Measurements from ENCODE around the gene TRAPPC11. TPM values are rescaled to one million over a fixed set of nuclear protein-coding genes. Genes with fewer than 3 reads are reported as not detected.
A peak's percentile ranks its signal among the peaks of the same experiment; 100 is the strongest.

Gene TRAPPC11
- total and polyA plus RNA-seq, 2 of the 13 experiments (the other 11 are each of a cell fraction or from before 2014, with no cell fraction given) = 18.0 to 23.2 TPM

DNA sequence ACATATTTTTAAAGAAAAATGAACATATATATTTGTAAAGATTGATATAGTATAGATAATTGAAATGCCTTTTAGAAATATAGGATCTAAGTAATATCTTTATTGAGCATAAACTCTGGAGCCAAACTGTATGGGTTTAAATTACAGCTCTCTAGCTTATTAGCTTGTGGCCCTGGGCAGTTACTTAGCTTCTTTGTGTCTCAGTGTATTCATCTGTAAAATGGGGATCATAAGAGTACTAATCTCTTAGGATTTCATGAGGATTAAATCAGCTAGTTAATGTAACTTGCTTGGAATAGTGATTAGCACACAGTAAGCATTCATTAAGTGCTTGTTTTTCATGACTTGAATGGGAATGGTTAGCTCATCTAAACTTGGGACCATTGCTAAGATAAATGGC, 32.8 kb downstream of the TRAPPC11 start:
- DNase-seq (ENCODE audit: low spot score) (no peak), ATAC-seq (no peak), FAIRE-seq (no peak)
- Histone ChIP-seq H3K4me1 (ENCODE audit: insufficient read depth, low read length) (no peaks in the 10 kb centered on the region), H3K4me3 (replicated peaks in 1 of 3; ENCODE audit: insufficient read depth in 1 of 3, low read depth in 2 of 3, low read length in 3 of 3) (no peak overlapping the region), H3K9ac (ENCODE audit: insufficient read depth, low read depth, low read length) (no peak overlapping the region), H3K4me2 (ENCODE audit: low read depth, low read length) (no peak overlapping the region), H3K27me3 (ENCODE audit: control insufficient read depth in 1 of 2, insufficient read depth in 2 of 2, low read length in 2 of 2) (no peaks in the 10 kb centered on the region), H4K20me1 (ENCODE audit: insufficient read depth, low read length) (no peaks in the 10 kb centered on the region), H2AFZ (ENCODE audit: low read length) (no peak overlapping the region), H3K79me2 (ENCODE audit: insufficient read depth, low read length) (no peaks in the 10 kb centered on the region), H3K9me3 (ENCODE audit: low read length) (no peaks in the 10 kb centered on the region), H3K36me3 (replicated peaks in 1 of 2; ENCODE audit: control insufficient read depth in 1 of 2, insufficient read depth in 2 of 2, low read length in 2 of 2) (peaks cover 7 to 37% of the 10 kb centered on the region in 2 experiments), H3K27ac (ENCODE audit: extremely low read length, insufficient read depth, low read length) (no peak overlapping the region)
- no TSS peak for BruUV-seq (replicated peaks)
- POLR2A ChIA-PET = no interaction called here
- intact Hi-C loops (cut with micrococcal nuclease; ENCODE audit: unreplicated experiment) (no loop called here), in situ Hi-C loops (cut with HindIII; ENCODE audit: extremely low pct_ligation_motif_present, low pct_unique_long_range_greater_than_20kb) (no loop called here)
- peak; percentile 51; the same call in 1 of the 2 replicates for TF ChIP-seq ZNF629 (CRISPR knock-in tag; conservative IDR thresholded peaks at IDR 0.05)
- TF ChIP-seq CENPT (CRISPR knock-in tag; IDR thresholded peaks at IDR 0.05; ENCODE audit: low read depth) = no peak
- CTCF ChIA-PET (ENCODE audit: low intra/inter-chr PET ratio, low total read pairs) = no interaction called here

DNA sequence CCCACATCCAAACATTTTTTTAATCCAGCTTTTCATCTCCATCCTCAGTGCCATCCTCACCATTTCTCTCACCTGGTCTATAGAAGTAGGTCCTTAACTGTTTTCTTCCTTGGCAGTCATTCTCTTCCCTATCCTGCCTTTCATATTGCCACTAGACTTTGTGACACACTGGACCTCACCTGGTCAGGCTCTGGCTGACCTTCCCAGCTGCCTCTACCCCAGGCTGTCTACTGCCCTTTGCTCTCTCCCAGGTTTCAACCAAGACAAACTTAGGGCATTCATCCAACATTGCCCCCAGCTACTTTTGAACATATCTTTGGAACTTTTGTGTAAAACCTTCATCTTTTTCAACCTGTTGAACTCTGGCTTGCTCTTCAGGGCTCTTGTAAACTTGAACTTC, 39.8 kb downstream of the TRAPPC11 start:
- Histone ChIP-seq H3K4me2 (ENCODE audit: low read depth, low read length) (no peak overlapping the region), H3K9ac (ENCODE audit: insufficient read depth, low read depth, low read length) (no peak overlapping the region), H3K27ac (ENCODE audit: extremely low read length, insufficient read depth, low read length) (no peak overlapping the region), H4K20me1 (ENCODE audit: insufficient read depth, low read length) (no peaks in the 10 kb centered on the region), H2AFZ (ENCODE audit: low read length) (no peak overlapping the region), H3K9me3 (ENCODE audit: low read length) (no peaks in the 10 kb centered on the region), H3K4me3 (replicated peaks in 1 of 3; ENCODE audit: insufficient read depth in 1 of 3, low read depth in 2 of 3, low read length in 3 of 3) (no peak overlapping the region), H3K79me2 (ENCODE audit: insufficient read depth, low read length) (no peaks in the 10 kb centered on the region), H3K36me3 (replicated peaks in 1 of 2; ENCODE audit: control insufficient read depth in 1 of 2, insufficient read depth in 2 of 2, low read length in 2 of 2) (peaks cover 10 to 62% of the 10 kb centered on the region in 2 experiments; a peak in 4 of 5 replicates), H3K4me1 (ENCODE audit: insufficient read depth, low read length) (peaks cover 8% of the 10 kb centered on the region; the same call in 1 of the 2 replicates), H3K27me3 (ENCODE audit: control insufficient read depth in 1 of 2, insufficient read depth in 2 of 2, low read length in 2 of 2) (no peaks in the 10 kb centered on the region)
- intact Hi-C loops (cut with micrococcal nuclease; ENCODE audit: unreplicated experiment) = no loop called here
- CTCF ChIA-PET (ENCODE audit: low intra/inter-chr PET ratio, low total read pairs) = no interaction called here
- peak; percentile 41; the same call in 1 of the 3 replicates for ATAC-seq
- no TSS peak for BruUV-seq (replicated peaks)
- in situ Hi-C loops (cut with HindIII; ENCODE audit: extremely low pct_ligation_motif_present, low pct_unique_long_range_greater_than_20kb) = no loop called here
- TF ChIP-seq, protein P1, sequence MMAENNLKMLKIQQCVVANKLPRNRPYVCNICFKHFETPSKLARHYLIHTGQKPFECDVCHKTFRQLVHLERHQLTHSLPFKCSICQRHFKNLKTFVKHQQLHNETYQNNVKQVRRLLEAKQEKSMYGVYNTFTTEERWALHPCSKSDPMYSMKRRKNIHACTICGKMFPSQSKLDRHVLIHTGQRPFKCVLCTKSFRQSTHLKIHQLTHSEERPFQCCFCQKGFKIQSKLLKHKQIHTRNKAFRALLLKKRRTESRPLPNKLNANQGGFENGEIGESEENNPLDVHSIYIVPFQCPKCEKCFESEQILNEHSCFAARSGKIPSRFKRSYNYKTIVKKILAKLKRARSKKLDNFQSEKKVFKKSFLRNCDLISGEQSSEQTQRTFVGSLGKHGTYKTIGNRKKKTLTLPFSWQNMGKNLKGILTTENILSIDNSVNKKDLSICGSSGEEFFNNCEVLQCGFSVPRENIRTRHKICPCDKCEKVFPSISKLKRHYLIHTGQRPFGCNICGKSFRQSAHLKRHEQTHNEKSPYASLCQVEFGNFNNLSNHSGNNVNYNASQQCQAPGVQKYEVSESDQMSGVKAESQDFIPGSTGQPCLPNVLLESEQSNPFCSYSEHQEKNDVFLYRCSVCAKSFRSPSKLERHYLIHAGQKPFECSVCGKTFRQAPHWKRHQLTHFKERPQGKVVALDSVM (CRISPR knock-in tag; IDR thresholded peaks at IDR 0.05) = no peak
- TF ChIP-seq HNF4A (CRISPR knock-in tag; IDR thresholded peaks at IDR 0.05) = 0 out of 2 replicates have a peak, but pooled peaks have one; percentile 23
- FAIRE-seq = no peak
- POLR2A ChIA-PET = no interaction called here
- DNase-seq (ENCODE audit: low spot score) = no peak
